ENCODE results near the gene NTSR1.

DNA sequence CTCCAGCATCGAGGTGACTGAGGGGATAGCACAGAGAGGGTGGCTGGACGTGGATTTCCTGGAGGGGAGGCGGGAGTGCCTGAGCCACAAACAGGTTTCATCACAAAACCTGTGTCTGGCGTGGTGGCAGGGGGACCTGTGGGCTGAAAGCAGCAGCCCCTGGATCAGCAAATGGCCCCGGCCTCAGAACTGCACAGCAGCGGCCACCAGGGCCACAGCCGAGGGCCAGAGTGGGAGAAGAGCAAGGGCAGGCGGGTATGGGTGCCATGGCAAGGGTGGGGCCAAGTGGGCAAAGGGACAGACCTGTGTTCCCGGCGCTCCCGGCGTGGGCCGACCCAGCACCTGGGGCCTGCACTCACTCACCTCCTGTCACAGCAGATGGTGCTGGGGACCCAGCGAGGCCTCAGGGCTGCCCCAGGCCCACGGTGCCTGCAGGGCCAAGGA lies 19.0 kb downstream of the NTSR1 start:
- TF ChIP-seq, protein P1, sequence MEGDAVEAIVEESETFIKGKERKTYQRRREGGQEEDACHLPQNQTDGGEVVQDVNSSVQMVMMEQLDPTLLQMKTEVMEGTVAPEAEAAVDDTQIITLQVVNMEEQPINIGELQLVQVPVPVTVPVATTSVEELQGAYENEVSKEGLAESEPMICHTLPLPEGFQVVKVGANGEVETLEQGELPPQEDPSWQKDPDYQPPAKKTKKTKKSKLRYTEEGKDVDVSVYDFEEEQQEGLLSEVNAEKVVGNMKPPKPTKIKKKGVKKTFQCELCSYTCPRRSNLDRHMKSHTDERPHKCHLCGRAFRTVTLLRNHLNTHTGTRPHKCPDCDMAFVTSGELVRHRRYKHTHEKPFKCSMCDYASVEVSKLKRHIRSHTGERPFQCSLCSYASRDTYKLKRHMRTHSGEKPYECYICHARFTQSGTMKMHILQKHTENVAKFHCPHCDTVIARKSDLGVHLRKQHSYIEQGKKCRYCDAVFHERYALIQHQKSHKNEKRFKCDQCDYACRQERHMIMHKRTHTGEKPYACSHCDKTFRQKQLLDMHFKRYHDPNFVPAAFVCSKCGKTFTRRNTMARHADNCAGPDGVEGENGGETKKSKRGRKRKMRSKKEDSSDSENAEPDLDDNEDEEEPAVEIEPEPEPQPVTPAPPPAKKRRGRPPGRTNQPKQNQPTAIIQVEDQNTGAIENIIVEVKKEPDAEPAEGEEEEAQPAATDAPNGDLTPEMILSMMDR (IDR thresholded peaks at IDR 0.05; ENCODE audit: low read depth, low read length, missing input control): no peak
- TF ChIP-seq TAF1 (conservative IDR thresholded peaks at IDR 0.05) (no peak), RAD21 (IDR thresholded peaks at IDR 0.05) (no peak)
